Ascending aorta (tissue), 2 donors: Measurements from ENCODE around the gene MDGA2. TPM values are rescaled to one million over a fixed set of nuclear protein-coding genes. Genes with fewer than 3 reads are reported as not detected.

Source experiments
- DNase-seq, 2 donors: peaks; one replicate each; pipeline ENCODE4 v3.0.0-alpha.2; 2019; ENCODE audit warnings: low spot score in 2 of 2
- H3K27ac ChIP-seq, 2 donors: fragments of 200-600 bp; sonication (generic); one replicate each; pipeline ENCODE4 v1.5.1; 2016 to 2017; ENCODE audit warnings: mild to moderate bottlenecking in 1 of 2
- H3K27me3 ChIP-seq: fragments of 200-600 bp; sonication (generic); one replicate; pipeline ENCODE4 v1.5.1; 2017
- H3K36me3 ChIP-seq, 2 donors: fragments of 200-600 bp; sonication (generic); one replicate each; pipeline ENCODE4 v1.5.1; 2016
- H3K4me1 ChIP-seq, 2 donors: fragments of 200-600 bp; sonication (generic); one replicate each; pipeline ENCODE4 v1.5.1; 2016 to 2017; ENCODE audit warnings: mild to moderate bottlenecking in 1 of 2
- H3K4me3 ChIP-seq, 2 donors: fragments of 200-600 bp; sonication (generic); one replicate each; pipeline ENCODE4 v1.5.1; 2016 to 2017; ENCODE audit warnings: mild to moderate bottlenecking in 1 of 2
- H3K9me3 ChIP-seq, 2 donors: fragments of 200-600 bp; sonication (generic); one replicate each; pipeline ENCODE4 v1.5.1; 2016
- CTCF ChIP-seq, 3 experiments: fragments of 200-600 bp in 2 of 3; fragments of 450-650 bp in 1 of 3; sonication (generic) in 2 of 3; IDR thresholded peaks; one replicate each; pipeline ENCODE4 v1.5.1; 2016 to 2019; ENCODE audit warnings: antibody characterized with exemption in 3 of 3, mild to moderate bottlenecking in 1 of 3, moderate library complexity in 1 of 3
- intact Hi-C: fragments of 100-400 bp; cut with DNase I; formaldehyde crosslinking; loops from one replicate; pipeline ENCODE4 v1.15.1; 2023
- total RNA-seq: library from RNA; depleted of rRNA; stranded (reverse); fragments of >200 nt; gene quantifications from one replicate; pipeline ENCODE4 v1.1.0, GENCODE V29; 2016

The MDGA2 gene
- total RNA-seq, 1 donor from 2014 or later, result not detected

GRCh38 chr14:47500369-47500768 is 175.0 kb downstream of the MDGA2 start:
- Histone ChIP-seq H3K4me1 (no peaks in the 10 kb centered on the region), H3K27me3 (no peaks in the 10 kb centered on the region), H3K27ac (no peak overlapping the region), H3K36me3 (no peaks in the 10 kb centered on the region), H3K9me3 (no peaks in the 10 kb centered on the region), H3K4me3 (no peak overlapping the region)
- no peak for DNase-seq
- no peak for TF ChIP-seq CTCF (IDR thresholded peaks at IDR 0.05)
- intact Hi-C loops, result no loop called here

- no peak for DNase-seq
- no peak for TF ChIP-seq CTCF (IDR thresholded peaks at IDR 0.05)
- H3K27me3 ChIP-seq, result no peaks in the 10 kb centered on the region
- intact Hi-C loops, result no loop called here
- no peak overlapping the region for H3K27ac ChIP-seq
- no peak overlapping the region for H3K4me3 ChIP-seq
- no peaks in the 10 kb centered on the region for H3K36me3 ChIP-seq
- no peaks in the 10 kb centered on the region for H3K4me1 ChIP-seq
- H3K9me3 ChIP-seq, result no peaks in the 10 kb centered on the region
Observed at GRCh38 chr14:47490766-47491165, 184.6 kb downstream of the MDGA2 start.

- DNase-seq, result no peak
- H3K9me3 ChIP-seq, result no peaks in the 10 kb centered on the region
- no peaks in the 10 kb centered on the region for H3K27me3 ChIP-seq
- H3K4me3 ChIP-seq, result no peak overlapping the region
- no peaks in the 10 kb centered on the region for H3K4me1 ChIP-seq
- H3K36me3 ChIP-seq, result no peaks in the 10 kb centered on the region
- intact Hi-C loops, result no loop called here
- H3K27ac ChIP-seq, result no peak overlapping the region
- no peak for TF ChIP-seq CTCF (IDR thresholded peaks at IDR 0.05)
Observed at GRCh38 chr14:47490353-47490752, 185.1 kb downstream of the MDGA2 start.

- DNase-seq, result no peak
- H3K4me1 ChIP-seq, result no peaks in the 10 kb centered on the region
- H3K27me3 ChIP-seq, result no peaks in the 10 kb centered on the region
- no peak overlapping the region for H3K27ac ChIP-seq
- no peaks in the 10 kb centered on the region for H3K36me3 ChIP-seq
- no peaks in the 10 kb centered on the region for H3K9me3 ChIP-seq
- intact Hi-C loops, result no loop called here
- TF ChIP-seq CTCF (IDR thresholded peaks at IDR 0.05), result no peak
- no peak overlapping the region for H3K4me3 ChIP-seq
Observed at GRCh38 chr14:47485421-47485820, 190.0 kb downstream of the MDGA2 start.

- Histone ChIP-seq H3K9me3 (no peaks in the 10 kb centered on the region), H3K27me3 (no peaks in the 10 kb centered on the region), H3K27ac (no peak overlapping the region), H3K36me3 (no peaks in the 10 kb centered on the region), H3K4me1 (no peaks in the 10 kb centered on the region), H3K4me3 (no peak overlapping the region)
- no peak for DNase-seq
- intact Hi-C loops, result no loop called here
- no peak for TF ChIP-seq CTCF (IDR thresholded peaks at IDR 0.05)
Observed at GRCh38 chr14:47483449-47483848, 192.0 kb downstream of the MDGA2 start.

GRCh38 chr14:47471075-47471474 is 204.3 kb downstream of the MDGA2 start:
- Histone ChIP-seq H3K4me3 (no peak overlapping the region), H3K36me3 (no peaks in the 10 kb centered on the region), H3K9me3 (no peaks in the 10 kb centered on the region), H3K27ac (no peak overlapping the region), H3K27me3 (no peaks in the 10 kb centered on the region), H3K4me1 (no peaks in the 10 kb centered on the region)
- no peak for TF ChIP-seq CTCF (IDR thresholded peaks at IDR 0.05)
- intact Hi-C loops, result no loop called here
- DNase-seq, result no peak
